Right cardiac atrium (tissue), 5 donors: Measurements from ENCODE around the gene MMP19. TPM values are rescaled to one million over a fixed set of nuclear protein-coding genes. Genes with fewer than 3 reads are reported as not detected.

Experiments used
- ATAC-seq, 2 donors: fragments of 200-7000 bp; cut with Tn5 transposase; one replicate each; pipeline versions ENCODE4 v1.8.0 to v1.9.1; 2020; ENCODE audit warnings: moderate library complexity in 2 of 2, mild to moderate bottlenecking in 1 of 2
- DNase-seq, 3 donors: peaks; one replicate each; pipeline ENCODE4 v3.0.0-alpha.2; 2020
- H3K27ac ChIP-seq: one replicate; pipeline ENCODE4 v1.5.1; 2013; ENCODE audit warnings: mild to moderate bottlenecking, low read length, control low read depth, moderate library complexity
- H3K27me3 ChIP-seq: one replicate; pipeline ENCODE4 v1.6.1; 2013; ENCODE audit not compliant: control insufficient read depth, insufficient read depth
- H3K4me1 ChIP-seq: one replicate; pipeline ENCODE4 v1.6.1; 2013; ENCODE audit warnings: low read length; ENCODE audit not compliant: control insufficient read depth, insufficient read depth
- H3K4me3 ChIP-seq: one replicate; pipeline ENCODE4 v1.5.1; 2013; ENCODE audit warnings: low read length, control low read depth
- H3K9me3 ChIP-seq: one replicate; pipeline ENCODE4 v1.6.1; 2013; ENCODE audit warnings: low read length; ENCODE audit not compliant: control insufficient read depth
- WGBS: extraction: QIAGEN DNeasy Blood & Tissue Kit; methylation state at CpG from one replicate; pipeline ENCODE4 v1.1.7; 2013; 5-methylcytosine and 5-hydroxymethylcytosine counted together
- intact Hi-C, 4 donors: fragments of 100-400 bp; cut with DNase I; formaldehyde crosslinking; loops; one replicate each; pipeline versions ENCODE4 v1.11.0 to v1.14.0; 2022 to 2023
- polyA plus RNA-seq: library from polyadenylated mRNA; stranded (reverse); fragments of 200-250 nt; gene quantifications from one replicate; pipeline ENCODE4 v1.2.3, GENCODE V29; 2013
- total RNA-seq, 4 donors: library from RNA; stranded (reverse); fragmentation: NEBNext Ultra II Directional; extraction: Animal tissue kit (Norgen Biotek cat#: 25700); gene quantifications; one replicate each; pipeline ENCODE4 v1.2.1, GENCODE V29; 2021
- donor health status: healthy with polysubstance abuse.
- donor health status: DM: no; HTN: yes; CAD: no.
- donor health status: DM: no; HTN: no; CAD: no.
- donor health status: DM: no; HTN: yes; CAD: no; lungs with severe emphysema.
- donor health status: DM: yes; HTN: yes; CAD: no.

MMP19 gene
- total and polyA plus RNA-seq, 5 donors = 3.1 to 21.2 (median 6.9) TPM

GRCh38 chr12:55816881-55817344 is 25.8 kb downstream of the MMP19 start:
- H3K4me1 ChIP-seq = no peaks in the 10 kb centered on the region
- H3K27ac ChIP-seq = peak overlapping the region; percentile 88
- H3K9me3 ChIP-seq = no peaks in the 10 kb centered on the region
- ATAC-seq = no peak
- peak overlapping the region; percentile 84 for H3K4me3 ChIP-seq
- no peaks in the 10 kb centered on the region for H3K27me3 ChIP-seq
- intact Hi-C loops = loop anchor here in 1 of 4 donors (5.0 kb wide), 1 partner anchor 110 kb away; the partner anchor contains the start of gene PYM1
- no peak for DNase-seq
- WGBS = under 1% methylated on average over 14 of the region's 14 CpGs

GRCh38 chr12:55815473-55815872 is 27.3 kb downstream of the MMP19 start:
- Histone ChIP-seq H3K27me3 (no peaks in the 10 kb centered on the region), H3K27ac (peak overlapping the region; percentile 31), H3K9me3 (no peaks in the 10 kb centered on the region), H3K4me1 (no peaks in the 10 kb centered on the region), H3K4me3 (no peak overlapping the region)
- intact Hi-C loops = loop anchor here in 1 of 4 donors (5.0 kb wide), 1 partner anchor 112 kb away; the partner anchor contains the start of gene PYM1
- ATAC-seq = no peak
- 81% methylated on average over 12 of the region's 12 CpGs for WGBS
- DNase-seq = no peak

- intact Hi-C loops = no loop called here
- H3K9me3 ChIP-seq = no peaks in the 10 kb centered on the region
- DNase-seq = no peak
- no peak overlapping the region for H3K27ac ChIP-seq
- H3K4me1 ChIP-seq = no peaks in the 10 kb centered on the region
- no peak overlapping the region for H3K4me3 ChIP-seq
- no peaks in the 10 kb centered on the region for H3K27me3 ChIP-seq
- ATAC-seq = no peak
These were observed 28.5 kb downstream of the MMP19 start for GRCh38 chr12:55814257-55814656.

GRCh38 chr12:55812088-55812487 is 30.6 kb downstream of the MMP19 start:
- WGBS = 31% methylated on average over 1 of the region's 1 CpG
- H3K27me3 ChIP-seq = no peaks in the 10 kb centered on the region
- intact Hi-C loops = no loop called here
- H3K27ac ChIP-seq = no peak overlapping the region
- no peak overlapping the region for H3K4me3 ChIP-seq
- ATAC-seq (no peak), DNase-seq (no peak)
- H3K9me3 ChIP-seq = no peaks in the 10 kb centered on the region
- no peaks in the 10 kb centered on the region for H3K4me1 ChIP-seq

- intact Hi-C loops = no loop called here
- ATAC-seq = no peak
- WGBS = 76% methylated on average over 5 of the region's 5 CpGs
These were observed 33.5 kb downstream of the MMP19 start for GRCh38 chr12:55809274-55809673.

GRCh38 chr12:55806982-55807381 is 35.8 kb downstream of the MMP19 start:
- Histone ChIP-seq H3K4me3 (no peak overlapping the region), H3K27me3 (no peaks in the 10 kb centered on the region), H3K9me3 (no peaks in the 10 kb centered on the region), H3K27ac (no peak overlapping the region), H3K4me1 (no peaks in the 10 kb centered on the region)
- 94% methylated on average over 8 of the region's 8 CpGs for WGBS
- ATAC-seq (no peak), DNase-seq (no peak)
- intact Hi-C loops = no loop called here

More at GRCh38 chr12:55809274-55809673, 33.5 kb downstream of the MMP19 start:
- no peaks in the 10 kb centered on the region for H3K27me3 ChIP-seq
- no peaks in the 10 kb centered on the region for H3K4me1 ChIP-seq
- no peak overlapping the region for H3K4me3 ChIP-seq
- no peaks in the 10 kb centered on the region for H3K9me3 ChIP-seq
- DNase-seq = no peak
- H3K27ac ChIP-seq = no peak overlapping the region

GRCh38 chr12:55797550-55797949 is 45.2 kb downstream of the MMP19 start:
- intact Hi-C loops = loop anchor here in 3 of 4 donors (10.0 kb wide), 1 partner anchor 53 kb away; the partner anchor contains the start of gene GDF11 (in 3 of the 3)
- WGBS = 70% methylated on average over 4 of the region's 4 CpGs
- no peak overlapping the region for H3K27ac ChIP-seq
- DNase-seq (no peak), ATAC-seq (no peak)
- peaks cover 1% of the 10 kb centered on the region for H3K4me1 ChIP-seq
- no peaks in the 10 kb centered on the region for H3K27me3 ChIP-seq
- H3K4me3 ChIP-seq = no peak overlapping the region
- no peaks in the 10 kb centered on the region for H3K9me3 ChIP-seq

GRCh38 chr12:55797068-55797467 is 45.7 kb downstream of the MMP19 start:
- Histone ChIP-seq H3K4me1 (peaks cover 1% of the 10 kb centered on the region), H3K27ac (no peak overlapping the region), H3K4me3 (no peak overlapping the region), H3K27me3 (no peaks in the 10 kb centered on the region), H3K9me3 (no peaks in the 10 kb centered on the region)
- whole genome bisulfite sequencing = 48% methylated on average over 5 of the region's 5 CpGs
- intact Hi-C loops = loop anchor here in 3 of 4 donors (10.0 kb wide), 1 partner anchor 52 kb away; the partner anchor contains the start of gene GDF11 (in 3 of the 3)
- peak in 1 of 2 donors; percentile 51 for ATAC-seq
- no peak for DNase-seq

- no peak for ATAC-seq
These were observed 46.8 kb downstream of the MMP19 start for GRCh38 chr12:55795950-55796349.

GRCh38 chr12:55789893-55790292 is 52.8 kb downstream of the MMP19 start:
- Histone ChIP-seq H3K9me3 (no peaks in the 10 kb centered on the region), H3K27ac (no peak overlapping the region), H3K4me1 (no peaks in the 10 kb centered on the region), H3K4me3 (no peak overlapping the region), H3K27me3 (no peaks in the 10 kb centered on the region)
- WGBS = 92% methylated on average over 4 of the region's 4 CpGs
- ATAC-seq (no peak), DNase-seq (no peak)
- intact Hi-C loops = loop anchor here in 3 of 4 donors (10.0 kb wide), 1 partner anchor 45 kb away; the partner anchor contains the start of gene GDF11 (in 3 of the 3)

More at GRCh38 chr12:55795950-55796349, 46.8 kb downstream of the MMP19 start:
- Histone ChIP-seq H3K27me3 (no peaks in the 10 kb centered on the region), H3K27ac (no peak overlapping the region), H3K4me3 (no peak overlapping the region), H3K9me3 (no peaks in the 10 kb centered on the region), H3K4me1 (no peaks in the 10 kb centered on the region)
- intact Hi-C loops = loop anchor here in 3 of 4 donors (10.0 kb wide), 1 partner anchor 51 kb away; the partner anchor contains the start of gene GDF11 (in 3 of the 3)
- DNase-seq = no peak

- ATAC-seq = no peak
- WGBS = 89% methylated on average over 2 of the region's 2 CpGs
- Histone ChIP-seq H3K4me3 (no peak overlapping the region), H3K27me3 (no peaks in the 10 kb centered on the region), H3K4me1 (no peaks in the 10 kb centered on the region), H3K9me3 (no peaks in the 10 kb centered on the region), H3K27ac (no peak overlapping the region)
- intact Hi-C loops = no loop called here
- no peak for DNase-seq
These were observed 53.6 kb downstream of the MMP19 start for GRCh38 chr12:55789171-55789570.

- Histone ChIP-seq H3K27ac (no peak overlapping the region), H3K4me1 (no peaks in the 10 kb centered on the region), H3K4me3 (no peak overlapping the region), H3K27me3 (no peaks in the 10 kb centered on the region), H3K9me3 (no peaks in the 10 kb centered on the region)
- intact Hi-C loops = no loop called here
- ATAC-seq = no peak
- WGBS = 91% methylated on average over 7 of the region's 7 CpGs
- DNase-seq = no peak
These were observed 54.2 kb downstream of the MMP19 start for GRCh38 chr12:55788546-55788945.
